NCI-H2107 treated with DMSO at 0.1 percent for 48 hours (cell line): Measurements from ENCODE around the gene USH2A.

Experiments used
- DNase-seq: peaks from one replicate; lab custom pipeline; 2025; ENCODE audit not compliant: unreplicated experiment; lab: John Stamatoyannopoulos, UW

USH2A gene

GRCh38 chr1:215986401-215986800 lies 436.8 kb downstream of the USH2A start:
- no peak for DNase-seq

GRCh38 chr1:215983680-215984079 lies 439.6 kb downstream of the USH2A start:
- no peak for DNase-seq

- DNase-seq, result no peak
Observed at GRCh38 chr1:215971793-215972441, 451.3 kb downstream of the USH2A start.

- DNase-seq, result no peak
Observed at GRCh38 chr1:215970406-215970805, 452.8 kb downstream of the USH2A start.

- DNase-seq, result no peak
Observed at GRCh38 chr1:215963621-215964020, 459.6 kb downstream of the USH2A start.

GRCh38 chr1:215963040-215963439 lies 460.2 kb downstream of the USH2A start:
- no peak for DNase-seq

GRCh38 chr1:215958841-215959240 lies 464.4 kb downstream of the USH2A start:
- DNase-seq, result no peak

- no peak for DNase-seq
Observed at GRCh38 chr1:215957663-215958062, 465.6 kb downstream of the USH2A start.

- no peak for DNase-seq
Observed at GRCh38 chr1:215932558-215932957, 490.7 kb downstream of the USH2A start.

- DNase-seq, result no peak
Observed at GRCh38 chr1:215926670-215927069, 496.6 kb downstream of the USH2A start.

- no peak for DNase-seq
Observed at GRCh38 chr1:215923129-215923824, 500.0 kb downstream of the USH2A start.

GRCh38 chr1:215911406-215911968 lies 511.8 kb downstream of the USH2A start:
- no peak for DNase-seq

GRCh38 chr1:215905493-215906115 lies 517.6 kb downstream of the USH2A start:
- DNase-seq, result no peak

- DNase-seq, result no peak
Observed at GRCh38 chr1:215900684-215901083, 522.6 kb downstream of the USH2A start.

GRCh38 chr1:215899901-215900300 lies 523.3 kb downstream of the USH2A start:
- DNase-seq, result peak; percentile 27

- no peak for DNase-seq
Observed at GRCh38 chr1:215895893-215896292, 527.4 kb downstream of the USH2A start.

- DNase-seq, result no peak
Observed at GRCh38 chr1:215895276-215895675, 528.0 kb downstream of the USH2A start.

GRCh38 chr1:215894617-215895016 lies 528.6 kb downstream of the USH2A start:
- no peak for DNase-seq

GRCh38 chr1:215891266-215892057 lies 531.8 kb downstream of the USH2A start:
- DNase-seq, result peak; percentile 22

- no peak for DNase-seq
Observed at GRCh38 chr1:215890438-215890837, 532.8 kb downstream of the USH2A start.

GRCh38 chr1:215889871-215890270 lies 533.4 kb downstream of the USH2A start:
- DNase-seq, result no peak
